HUES48 (cell line): ENCODE results near the gene TRAF5.
"Not testable (repeated sequence)": the region's sequence is repeated elsewhere in the genome, so short reads cannot be mapped to it uniquely, and the experiment has no call there.

Experiments used
- H3K27ac ChIP-seq: one replicate; pipeline ENCODE4 v1.7.0; 2013; ENCODE audit warnings: low read depth, low read length, inconsistent platforms
- H3K27me3 ChIP-seq: 2 replicates; pipeline ENCODE4 v1.6.1; 2013; ENCODE audit warnings: mild to moderate bottlenecking, low read length; ENCODE audit not compliant: control insufficient read depth, insufficient read depth
- H3K36me3 ChIP-seq: 2 replicates; pipeline ENCODE4 v1.6.1; 2013; ENCODE audit warnings: low read length; ENCODE audit not compliant: control insufficient read depth, insufficient read depth
- H3K4me1 ChIP-seq: 2 replicates; pipeline ENCODE4 v1.6.1; 2013; ENCODE audit warnings: mild to moderate bottlenecking, low read length; ENCODE audit not compliant: control insufficient read depth, insufficient read depth
- H3K4me3 ChIP-seq: 2 replicates; pipeline ENCODE4 v1.5.1; 2013; ENCODE audit warnings: mild to moderate bottlenecking, low read depth, low read length
- H3K9ac ChIP-seq: 2 replicates; pipeline ENCODE4 v1.6.1; 2013; ENCODE audit warnings: mild to moderate bottlenecking, low read depth, low read length, moderate library complexity
- H3K9me3 ChIP-seq: 2 replicates; pipeline ENCODE4 v1.6.1; 2013; ENCODE audit warnings: low read length; ENCODE audit not compliant: control insufficient read depth, insufficient read depth

The TRAF5 gene

DNA sequence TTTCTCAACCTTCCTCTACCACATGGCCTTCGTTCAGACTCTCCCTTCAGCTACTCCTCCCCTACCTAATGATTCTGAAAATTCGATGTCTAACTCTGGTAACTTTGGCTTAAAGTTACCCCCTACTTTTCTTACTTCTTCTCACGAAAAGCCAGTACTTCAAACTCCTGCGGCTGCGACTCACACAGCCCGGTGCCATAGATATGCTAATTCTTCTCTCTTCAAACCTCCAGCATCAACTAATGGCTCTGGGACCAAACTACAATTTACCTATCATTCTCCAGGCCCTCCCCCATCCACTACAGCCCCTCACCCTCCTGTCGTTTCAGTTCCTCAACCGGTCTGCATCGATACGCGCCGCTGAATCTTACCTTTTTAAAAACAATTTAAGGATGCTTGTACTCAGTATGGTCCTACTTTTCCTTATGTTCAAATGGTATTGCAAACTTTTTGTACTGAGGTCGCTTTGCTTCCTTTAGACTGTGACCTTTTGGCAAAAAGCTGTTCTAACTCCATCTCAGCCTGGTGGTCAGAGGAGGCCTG is 73.3 kb downstream of the TRAF5 start:
- not testable (repeated sequence) for H3K36me3 ChIP-seq, H3K27me3 ChIP-seq, H3K9me3 ChIP-seq
- Histone ChIP-seq H3K4me1 (peaks cover 28% of the 10 kb centered on the region), H3K27ac (peak overlapping the region; percentile 95), H3K4me3 (peak overlapping the region; percentile 55), H3K9ac (peak overlapping the region; percentile 60)

DNA sequence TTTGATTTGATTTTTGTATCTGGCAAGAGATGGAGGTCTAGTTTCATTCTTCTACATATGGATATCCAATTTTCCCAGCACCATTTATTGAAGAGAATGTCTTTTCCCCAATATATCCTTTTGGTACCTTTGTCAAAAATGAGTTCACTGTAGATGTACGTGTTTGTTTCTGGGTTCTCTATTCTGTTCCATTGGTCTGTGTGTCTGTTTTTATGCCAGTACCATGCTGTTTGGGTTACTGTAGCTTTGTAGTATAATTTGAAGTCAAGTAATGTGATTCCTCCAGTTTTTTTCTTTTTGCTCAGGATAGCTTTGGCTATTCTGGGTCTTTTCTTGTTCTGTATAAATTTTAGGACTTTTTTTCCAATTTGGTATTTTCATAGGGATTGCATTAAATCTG is 75.1 kb downstream of the TRAF5 start:
- not testable (repeated sequence) for H3K9ac ChIP-seq, H3K27me3 ChIP-seq, H3K4me3 ChIP-seq, H3K36me3 ChIP-seq, H3K9me3 ChIP-seq, H3K27ac ChIP-seq
- peaks cover 28% of the 10 kb centered on the region for H3K4me1 ChIP-seq

GRCh38 chr1:211406086-211406485 is 79.5 kb downstream of the TRAF5 start:
- not testable (repeated sequence) for H3K27me3 ChIP-seq, H3K27ac ChIP-seq, H3K36me3 ChIP-seq, H3K4me3 ChIP-seq, H3K4me1 ChIP-seq, H3K9ac ChIP-seq
- H3K9me3 ChIP-seq = peaks cover 14% of the 10 kb centered on the region

DNA sequence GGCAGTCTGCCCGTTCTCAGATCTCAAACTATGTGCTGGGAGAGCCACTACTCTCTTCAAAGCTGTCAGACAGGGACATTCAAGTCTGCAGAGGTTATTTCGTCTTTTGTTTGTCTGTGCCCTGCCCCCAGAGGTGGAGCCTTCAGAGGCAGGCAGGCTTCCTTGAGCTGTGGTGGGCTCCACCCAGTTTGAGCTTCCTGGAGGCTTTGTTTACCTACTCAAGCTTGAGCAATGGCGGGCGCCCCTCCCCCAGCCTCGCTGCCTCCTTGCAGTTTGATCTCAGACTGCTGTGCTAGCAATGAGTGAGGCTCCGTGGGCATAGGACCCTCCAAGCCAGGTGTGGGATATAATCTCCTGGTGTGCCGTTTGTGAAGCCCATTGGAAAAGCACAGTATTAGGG is 81.1 kb downstream of the TRAF5 start:
- not testable (repeated sequence) for H3K27ac ChIP-seq, H3K4me1 ChIP-seq, H3K4me3 ChIP-seq, H3K36me3 ChIP-seq, H3K27me3 ChIP-seq, H3K9ac ChIP-seq
- H3K9me3 ChIP-seq = peaks cover 14% of the 10 kb centered on the region

- H3K36me3 ChIP-seq = no peaks in the 10 kb centered on the region; the same call in 1 of the 2 replicates
- H3K27me3 ChIP-seq = no peaks in the 10 kb centered on the region
- no peak overlapping the region for H3K27ac ChIP-seq
- H3K9me3 ChIP-seq = peaks cover 14% of the 10 kb centered on the region
- H3K4me1 ChIP-seq = no peaks in the 10 kb centered on the region
- H3K4me3 ChIP-seq = no peak overlapping the region
- H3K9ac ChIP-seq = no peak overlapping the region
Measured at GRCh38 chr1:211411639-211412038, 85.0 kb downstream of the TRAF5 start.

DNA sequence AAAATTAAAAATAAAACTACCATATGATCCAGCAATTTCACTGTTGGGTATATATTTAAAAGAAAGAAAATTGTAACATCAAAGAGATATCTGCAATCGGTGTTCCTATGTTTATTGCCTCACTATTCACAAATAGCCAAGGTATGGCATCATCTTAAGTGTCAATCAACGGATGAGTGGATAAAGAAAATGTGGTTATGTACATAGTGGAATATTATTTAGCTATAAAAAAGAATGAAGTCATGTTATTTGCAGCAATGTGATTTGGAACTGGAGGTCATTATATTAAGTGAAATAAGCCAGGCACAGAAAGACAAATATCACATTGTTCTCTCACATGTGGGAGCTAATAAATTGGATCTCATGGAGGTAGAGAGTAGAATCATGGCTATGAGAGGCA is 89.1 kb downstream of the TRAF5 start:
- H3K27me3 ChIP-seq = no peaks in the 10 kb centered on the region
- peaks cover 9% of the 10 kb centered on the region for H3K4me1 ChIP-seq
- H3K36me3 ChIP-seq = no peaks in the 10 kb centered on the region
- no peaks in the 10 kb centered on the region for H3K9me3 ChIP-seq
- 0 out of 2 replicates have a peak overlapping the region, but pooled peaks have one; percentile 35 for H3K4me3 ChIP-seq
- no peak overlapping the region for H3K27ac ChIP-seq
- H3K9ac ChIP-seq = no peak overlapping the region

- H3K9me3 ChIP-seq, H3K36me3 ChIP-seq, H3K27ac ChIP-seq, H3K27me3 ChIP-seq, H3K9ac ChIP-seq: not testable (repeated sequence)
- peaks cover 12% of the 10 kb centered on the region for H3K4me1 ChIP-seq
- H3K4me3 ChIP-seq = peak overlapping the region; percentile 35; the same call in 1 of the 2 replicates
Measured at GRCh38 chr1:211416246-211416627, 89.6 kb downstream of the TRAF5 start.

DNA sequence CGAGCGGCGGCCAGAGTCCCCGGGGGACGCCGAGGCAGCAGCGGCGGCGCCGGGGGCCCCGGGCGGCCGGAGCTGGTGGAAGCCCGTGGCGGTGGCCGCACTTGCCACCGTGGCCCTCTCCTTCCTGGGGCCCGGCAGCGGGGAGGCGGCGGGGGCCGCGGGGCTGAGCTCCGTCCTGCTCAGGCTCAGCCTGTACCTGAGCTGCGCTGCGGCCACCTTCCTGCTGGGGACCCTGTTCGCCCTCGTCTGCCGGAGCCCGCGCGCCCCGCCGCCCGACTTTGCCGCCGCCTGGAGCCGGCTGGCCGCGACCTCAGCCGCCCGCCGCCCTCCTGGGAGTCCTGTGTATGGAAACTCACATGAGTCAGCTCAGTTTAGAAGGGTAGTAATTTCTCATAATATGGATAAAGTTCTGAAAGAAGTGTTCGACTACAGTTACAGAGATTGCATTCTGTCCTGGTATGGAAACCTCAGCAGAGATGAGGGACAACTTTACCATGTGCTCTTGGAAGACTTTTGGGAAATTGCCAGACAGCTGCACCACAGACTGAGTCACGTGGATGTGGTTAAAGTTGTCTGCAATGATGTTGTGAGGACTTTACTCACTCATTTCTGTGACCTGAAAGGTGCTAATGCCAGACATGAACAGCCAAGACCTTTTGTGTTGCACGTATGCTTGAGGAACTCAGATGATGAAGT is 90.1 kb downstream of the TRAF5 start:
- H3K27ac ChIP-seq, H3K9me3 ChIP-seq, H3K36me3 ChIP-seq, H3K9ac ChIP-seq, H3K27me3 ChIP-seq: not testable (repeated sequence)
- Histone ChIP-seq H3K4me3 (peak overlapping the region; percentile 35; the same call in 1 of the 2 replicates), H3K4me1 (peaks cover 12% of the 10 kb centered on the region)

GRCh38 chr1:211420389-211420788 is 93.8 kb downstream of the TRAF5 start:
- peaks cover 12% of the 10 kb centered on the region for H3K4me1 ChIP-seq
- no peaks in the 10 kb centered on the region for H3K9me3 ChIP-seq
- no peak overlapping the region for H3K4me3 ChIP-seq
- H3K27me3 ChIP-seq = no peaks in the 10 kb centered on the region
- H3K9ac ChIP-seq = no peak overlapping the region
- H3K36me3 ChIP-seq = no peaks in the 10 kb centered on the region
- H3K27ac ChIP-seq = peak overlapping the region; percentile 61

GRCh38 chr1:211420845-211421454 is 94.3 kb downstream of the TRAF5 start:
- Histone ChIP-seq H3K36me3 (no peaks in the 10 kb centered on the region), H3K4me1 (peaks cover 12% of the 10 kb centered on the region), H3K27ac (peak overlapping the region; percentile 61), H3K4me3 (no peak overlapping the region), H3K9me3 (no peaks in the 10 kb centered on the region), H3K9ac (no peak overlapping the region), H3K27me3 (no peaks in the 10 kb centered on the region)

DNA sequence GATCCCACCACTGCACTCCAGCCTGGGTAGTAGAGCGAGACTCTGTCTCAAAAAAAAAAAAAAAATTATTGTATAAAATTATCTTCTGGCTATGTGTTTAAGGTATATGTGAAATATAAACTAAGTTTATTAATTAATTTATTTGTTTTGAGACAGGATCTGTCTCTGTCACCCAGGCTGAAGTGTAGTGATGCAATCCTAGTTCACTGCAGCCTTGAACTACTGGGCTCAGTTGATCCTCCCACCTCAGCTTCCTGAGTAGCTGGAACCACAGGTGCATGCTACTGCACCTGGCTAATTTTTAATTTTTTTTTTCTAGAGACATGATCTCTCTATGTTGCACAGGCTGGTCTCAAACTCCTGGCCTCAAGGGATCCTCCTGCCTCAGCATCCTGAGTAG is 97.4 kb downstream of the TRAF5 start:
- Histone ChIP-seq H3K4me3 (no peak overlapping the region), H3K27me3 (no peaks in the 10 kb centered on the region), H3K9ac (no peak overlapping the region), H3K36me3 (no peaks in the 10 kb centered on the region), H3K27ac (no peak overlapping the region), H3K9me3 (no peaks in the 10 kb centered on the region), H3K4me1 (peaks cover 12% of the 10 kb centered on the region)
